Measurements from ENCODE around the gene ITPKB.

DNA sequence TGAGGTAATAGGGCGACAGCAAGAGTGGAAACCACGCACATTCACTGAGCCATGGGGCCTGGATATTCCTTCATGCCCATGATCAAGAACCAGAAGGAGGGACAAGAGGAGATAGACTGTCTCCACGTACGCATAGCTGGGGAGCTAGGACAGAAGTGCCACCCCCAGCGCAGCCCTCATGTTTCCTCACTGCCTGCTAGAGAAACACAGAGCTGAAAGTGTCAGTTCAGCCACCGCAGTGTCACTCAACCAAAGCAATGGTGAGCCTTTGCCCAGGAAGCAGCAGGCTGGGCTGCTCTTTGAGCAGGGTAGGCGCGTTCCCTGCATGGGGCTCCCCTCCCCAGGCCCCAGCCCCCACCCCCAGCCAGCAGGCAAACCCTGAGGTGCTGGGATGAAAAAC is 122.0 kb downstream of the ITPKB start:
- TF ChIP-seq, protein P1, sequence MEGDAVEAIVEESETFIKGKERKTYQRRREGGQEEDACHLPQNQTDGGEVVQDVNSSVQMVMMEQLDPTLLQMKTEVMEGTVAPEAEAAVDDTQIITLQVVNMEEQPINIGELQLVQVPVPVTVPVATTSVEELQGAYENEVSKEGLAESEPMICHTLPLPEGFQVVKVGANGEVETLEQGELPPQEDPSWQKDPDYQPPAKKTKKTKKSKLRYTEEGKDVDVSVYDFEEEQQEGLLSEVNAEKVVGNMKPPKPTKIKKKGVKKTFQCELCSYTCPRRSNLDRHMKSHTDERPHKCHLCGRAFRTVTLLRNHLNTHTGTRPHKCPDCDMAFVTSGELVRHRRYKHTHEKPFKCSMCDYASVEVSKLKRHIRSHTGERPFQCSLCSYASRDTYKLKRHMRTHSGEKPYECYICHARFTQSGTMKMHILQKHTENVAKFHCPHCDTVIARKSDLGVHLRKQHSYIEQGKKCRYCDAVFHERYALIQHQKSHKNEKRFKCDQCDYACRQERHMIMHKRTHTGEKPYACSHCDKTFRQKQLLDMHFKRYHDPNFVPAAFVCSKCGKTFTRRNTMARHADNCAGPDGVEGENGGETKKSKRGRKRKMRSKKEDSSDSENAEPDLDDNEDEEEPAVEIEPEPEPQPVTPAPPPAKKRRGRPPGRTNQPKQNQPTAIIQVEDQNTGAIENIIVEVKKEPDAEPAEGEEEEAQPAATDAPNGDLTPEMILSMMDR (IDR thresholded peaks at IDR 0.05), result no peak
- TF ChIP-seq POLR2A (IDR thresholded peaks at IDR 0.05), result no peak

Measured in heart left ventricle (tissue), 13 donors.